Measurements from ENCODE around the gene GNAS. TPM values are rescaled to one million over a fixed set of nuclear protein-coding genes. Genes with fewer than 3 reads are reported as not detected.
A peak's percentile ranks its signal among the peaks of the same experiment; 100 is the strongest.

GNAS gene
- total and polyA plus RNA-seq, 12 donors: 1,348 to 5,181 (median 1,783) TPM

GRCh38 chr20:58896820-58897219 is 44.3 kb downstream of the GNAS start:
- Histone ChIP-seq H3K9me3 (no peaks in the 10 kb centered on the region), H3K4me3 (no peak overlapping the region), H3K27ac (peak overlapping the region in 5 of 10 donors; percentile 1 to 100 (median 47)), H3K36me3 (peaks cover 0 to 61% (median 5%) of the 10 kb centered on the region in 9 donors), H3K4me1 (peaks cover 28 to 91% (median 84%) of the 10 kb centered on the region in 9 donors), H3K27me3 (no peaks in the 10 kb centered on the region)
- DNase-seq (no peak), ATAC-seq (no peak)
- intact Hi-C loops (cut with DNase I): loop anchor here in 2 of 10 donors (5.0 to 10.0 kb wide), 2 partner anchors 85 to 118 kb away; partner anchors contain the start of genes NELFCD (in 2 of the 2) and TUBB1 (in 1 of the 2)
- TF ChIP-seq CTCF (IDR thresholded peaks at IDR 0.05): no peak
- 44 to 45% methylated on average over 3 of the region's 3 CpGs for WGBS, 2 donors

- peak overlapping the region in 9 of 10 donors; percentile 2 to 100 (median 42) for H3K27ac ChIP-seq
- no peaks in the 10 kb centered on the region for H3K9me3 ChIP-seq
- DNase-seq (no peak), ATAC-seq (no peak)
- H3K27me3 ChIP-seq: no peaks in the 10 kb centered on the region
- peaks cover 0 to 68% (median 5%) of the 10 kb centered on the region in 9 donors for H3K36me3 ChIP-seq
- H3K4me1 ChIP-seq: peaks cover 28 to 97% (median 88%) of the 10 kb centered on the region in 9 donors
- no peak for TF ChIP-seq CTCF (IDR thresholded peaks at IDR 0.05)
- peak overlapping the region in 3 of 10 donors; percentile 3 to 8 (median 6) for H3K4me3 ChIP-seq
- WGBS, 2 donors: 28 to 31% methylated on average over 4 of the region's 4 CpGs
- intact Hi-C loops (cut with DNase I): loop anchor here in 2 of 10 donors (5.0 to 10.0 kb wide), 2 partner anchors 85 to 117 kb away; partner anchors contain the start of genes NELFCD (in 2 of the 2) and TUBB1 (in 1 of the 2)
Observed at GRCh38 chr20:58897488-58897887, 45.0 kb downstream of the GNAS start.

DNA sequence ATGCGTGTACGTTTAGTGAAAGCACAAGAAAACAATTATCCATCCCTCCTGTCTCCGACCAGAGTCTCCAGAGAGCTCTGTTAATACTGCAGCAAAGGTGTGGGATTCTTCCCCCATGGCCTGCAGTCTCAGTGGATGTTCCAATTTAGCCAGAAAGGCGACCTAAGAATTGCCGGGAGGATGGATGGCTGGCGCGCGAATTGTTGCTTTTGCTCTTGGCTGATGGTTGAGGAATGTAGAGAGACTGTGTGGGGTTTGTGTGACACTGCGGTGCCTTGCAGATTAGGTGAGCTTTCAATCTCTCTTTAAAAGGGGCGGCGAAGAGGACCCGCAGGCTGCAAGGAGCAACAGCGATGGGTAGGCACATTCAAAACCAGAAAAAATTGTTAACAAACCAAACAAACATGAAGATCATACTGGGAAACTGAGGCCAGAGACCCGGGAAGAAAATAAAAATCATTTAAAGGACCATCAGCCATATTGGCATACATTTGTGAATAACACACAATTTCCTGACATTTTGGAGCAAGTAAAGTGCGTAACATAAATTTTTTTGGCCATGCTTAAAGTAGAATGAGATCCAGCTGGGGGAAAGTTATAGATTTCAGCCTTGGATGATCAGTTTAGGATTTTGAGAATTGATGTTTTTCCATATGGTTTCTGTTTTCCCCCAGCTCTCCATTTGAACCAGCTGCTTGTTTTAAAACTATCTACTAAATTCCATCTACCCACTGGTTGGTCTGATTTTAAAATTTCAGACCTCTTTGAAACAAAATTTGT is 46.3 kb downstream of the GNAS start:
- H3K27me3 ChIP-seq: no peaks in the 10 kb centered on the region
- WGBS, 2 donors: 32 to 47% methylated on average over 15 of the region's 15 CpGs
- peak in 2 of 8 donors; percentile 16 to 20 for ATAC-seq
- TF ChIP-seq CTCF (IDR thresholded peaks at IDR 0.05): no peak
- H3K9me3 ChIP-seq: no peaks in the 10 kb centered on the region
- intact Hi-C loops (cut with DNase I): loop anchor here in 2 of 10 donors (5.0 to 10.0 kb wide), 2 partner anchors 83 to 116 kb away; partner anchors contain the start of genes NELFCD (in 2 of the 2) and TUBB1 (in 1 of the 2)
- no peak for DNase-seq
- H3K36me3 ChIP-seq: peaks cover 0 to 81% (median 15%) of the 10 kb centered on the region in 9 donors
- H3K4me1 ChIP-seq: peaks cover 28 to 100% (median 90%) of the 10 kb centered on the region in 9 donors
- H3K4me3 ChIP-seq: peak overlapping the region in 1 of 10 donors; percentile 5
- peak overlapping the region in 6 of 10 donors; percentile 5 to 100 (median 38) for H3K27ac ChIP-seq

GRCh38 chr20:58899512-58899911 is 47.0 kb downstream of the GNAS start:
- H3K27me3 ChIP-seq: no peaks in the 10 kb centered on the region
- peaks cover 24 to 100% (median 85%) of the 10 kb centered on the region in 9 donors for H3K4me1 ChIP-seq
- H3K9me3 ChIP-seq: no peaks in the 10 kb centered on the region
- ATAC-seq (no peak), DNase-seq (no peak)
- no peak for TF ChIP-seq CTCF (IDR thresholded peaks at IDR 0.05)
- intact Hi-C loops (cut with DNase I): loop anchor here in 2 of 10 donors (5.0 to 10.0 kb wide), 2 partner anchors 83 to 115 kb away; partner anchors contain the start of genes NELFCD (in 2 of the 2) and TUBB1 (in 1 of the 2)
- 86 to 89% methylated on average over 10 of the region's 10 CpGs for WGBS, 2 donors
- H3K27ac ChIP-seq: peak overlapping the region in 1 of 10 donors; percentile 22
- H3K4me3 ChIP-seq: no peak overlapping the region
- peaks cover 0 to 88% (median 20%) of the 10 kb centered on the region in 9 donors for H3K36me3 ChIP-seq

Data from heart right ventricle (tissue), 16 donors.